ENCODE results near the gene IQUB. TPM values are rescaled to one million over a fixed set of nuclear protein-coding genes. Genes with fewer than 3 reads are reported as not detected.

Gene IQUB
- total and polyA plus RNA-seq, 9 donors, result 0.35 to 11.3 (median 0.93) TPM

DNA sequence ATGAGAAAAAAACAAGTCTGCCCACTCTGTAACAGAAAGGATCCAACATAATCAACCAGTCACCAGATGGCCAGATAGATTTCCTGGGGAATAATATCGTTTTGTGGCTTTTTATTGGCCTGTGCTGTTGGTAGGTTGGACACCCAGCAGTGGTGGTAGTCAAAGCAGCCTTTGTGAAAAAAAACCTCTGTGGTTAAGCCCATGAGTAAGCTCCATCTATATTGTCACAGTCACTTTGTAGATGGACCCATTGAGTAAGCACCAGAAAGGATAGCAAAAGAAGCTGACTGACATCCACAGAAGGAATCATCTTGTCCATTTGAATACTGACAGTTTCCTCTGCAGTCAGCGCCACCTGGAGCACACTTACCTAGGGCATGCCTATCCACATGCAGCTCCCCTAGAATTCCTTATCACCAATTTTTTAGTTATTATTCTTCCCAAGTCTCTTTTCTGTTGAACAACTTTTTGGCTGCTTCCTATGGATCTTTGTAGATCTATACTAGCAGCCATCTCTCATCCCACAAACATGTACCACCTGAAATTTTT lies 96.9 kb downstream of the IQUB start:
- no peaks in the 10 kb centered on the region for H3K9me3 ChIP-seq
- no peak overlapping the region for H3K27ac ChIP-seq
- 91 to 92% (median 92%) methylated on average over 2 of the region's 2 CpGs for WGBS, 3 donors
- no peak for DNase-seq
- H3K27me3 ChIP-seq, result no peaks in the 10 kb centered on the region
- TF ChIP-seq POLR2A (IDR thresholded peaks at IDR 0.05) (no peak), EP300 (IDR thresholded peaks at IDR 0.05) (no peak)
- TF ChIP-seq, protein P1, sequence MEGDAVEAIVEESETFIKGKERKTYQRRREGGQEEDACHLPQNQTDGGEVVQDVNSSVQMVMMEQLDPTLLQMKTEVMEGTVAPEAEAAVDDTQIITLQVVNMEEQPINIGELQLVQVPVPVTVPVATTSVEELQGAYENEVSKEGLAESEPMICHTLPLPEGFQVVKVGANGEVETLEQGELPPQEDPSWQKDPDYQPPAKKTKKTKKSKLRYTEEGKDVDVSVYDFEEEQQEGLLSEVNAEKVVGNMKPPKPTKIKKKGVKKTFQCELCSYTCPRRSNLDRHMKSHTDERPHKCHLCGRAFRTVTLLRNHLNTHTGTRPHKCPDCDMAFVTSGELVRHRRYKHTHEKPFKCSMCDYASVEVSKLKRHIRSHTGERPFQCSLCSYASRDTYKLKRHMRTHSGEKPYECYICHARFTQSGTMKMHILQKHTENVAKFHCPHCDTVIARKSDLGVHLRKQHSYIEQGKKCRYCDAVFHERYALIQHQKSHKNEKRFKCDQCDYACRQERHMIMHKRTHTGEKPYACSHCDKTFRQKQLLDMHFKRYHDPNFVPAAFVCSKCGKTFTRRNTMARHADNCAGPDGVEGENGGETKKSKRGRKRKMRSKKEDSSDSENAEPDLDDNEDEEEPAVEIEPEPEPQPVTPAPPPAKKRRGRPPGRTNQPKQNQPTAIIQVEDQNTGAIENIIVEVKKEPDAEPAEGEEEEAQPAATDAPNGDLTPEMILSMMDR (IDR thresholded peaks at IDR 0.05), result no peak
- no peaks in the 10 kb centered on the region for H3K36me3 ChIP-seq
- H3K4me3 ChIP-seq, result no peak overlapping the region
- no peaks in the 10 kb centered on the region for H3K4me1 ChIP-seq (ENCODE audit: insufficient read depth)
- intact Hi-C loops (cut with DNase I), result no loop called here

DNA sequence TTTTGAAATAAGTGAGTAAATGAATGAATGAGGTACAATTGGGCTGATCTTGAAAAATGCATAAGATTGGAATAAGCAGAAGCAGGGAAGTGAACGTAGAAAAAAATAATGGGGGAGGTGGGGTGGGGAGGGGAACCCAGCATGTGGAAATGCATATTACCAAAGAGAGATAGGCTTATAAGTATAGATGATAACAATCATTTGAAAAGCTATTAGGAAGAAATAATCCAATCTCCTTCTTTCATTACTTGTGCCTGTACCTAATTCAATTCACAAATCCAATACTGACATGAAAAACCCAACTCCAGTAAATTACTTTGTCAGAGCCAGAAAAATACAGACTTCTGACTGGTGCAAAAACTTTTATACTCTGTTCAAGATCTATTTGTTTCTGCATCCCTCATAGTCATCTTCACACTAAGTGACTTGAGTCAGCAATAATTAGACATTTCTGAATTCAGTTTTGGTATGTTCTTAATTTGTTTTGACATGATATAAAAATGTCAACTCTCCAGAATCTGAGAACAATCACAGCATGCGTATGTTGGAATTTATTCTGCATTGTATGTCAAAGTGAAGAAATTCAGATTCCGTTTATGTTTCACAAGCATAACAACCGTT lies 99.2 kb downstream of the IQUB start:
- WGBS, 3 donors, result 80 to 82% (median 80%) methylated on average over 4 of the region's 4 CpGs
- H3K9me3 ChIP-seq, result no peaks in the 10 kb centered on the region
- no peaks in the 10 kb centered on the region for H3K4me1 ChIP-seq (ENCODE audit: insufficient read depth)
- intact Hi-C loops (cut with DNase I), result no loop called here
- no peak for DNase-seq
- H3K4me3 ChIP-seq, result no peak overlapping the region
- TF ChIP-seq POLR2A (IDR thresholded peaks at IDR 0.05) (no peak), EP300 (IDR thresholded peaks at IDR 0.05) (no peak)
- TF ChIP-seq, protein P1 (IDR thresholded peaks at IDR 0.05), result no peak
- H3K27ac ChIP-seq, result no peak overlapping the region
- no peaks in the 10 kb centered on the region for H3K27me3 ChIP-seq
- no peaks in the 10 kb centered on the region for H3K36me3 ChIP-seq

- no peak for TF ChIP-seq POLR2A (IDR thresholded peaks at IDR 0.05)
- no peak for TF ChIP-seq EP300 (IDR thresholded peaks at IDR 0.05)
- TF ChIP-seq, protein P1 (IDR thresholded peaks at IDR 0.05), result no peak
- H3K27ac ChIP-seq, result no peak overlapping the region
- intact Hi-C loops (cut with DNase I), result no loop called here
Observed at GRCh38 chr7:123433665-123434064, 100.7 kb downstream of the IQUB start.

GRCh38 chr7:123432601-123433000 lies 101.8 kb downstream of the IQUB start:
- no peak overlapping the region for H3K4me3 ChIP-seq
- TF ChIP-seq, protein P1 (IDR thresholded peaks at IDR 0.05), result no peak
- no peak for TF ChIP-seq EP300 (IDR thresholded peaks at IDR 0.05)
- TF ChIP-seq POLR2A (IDR thresholded peaks at IDR 0.05), result no peak
- intact Hi-C loops (cut with DNase I), result no loop called here
- H3K27ac ChIP-seq, result no peak overlapping the region
- no peaks in the 10 kb centered on the region for H3K27me3 ChIP-seq
- no peaks in the 10 kb centered on the region for H3K9me3 ChIP-seq
- no peaks in the 10 kb centered on the region for H3K4me1 ChIP-seq (ENCODE audit: insufficient read depth)
- no peaks in the 10 kb centered on the region for H3K36me3 ChIP-seq
- 56 to 75% (median 63%) methylated on average over 2 of the region's 2 CpGs for WGBS, 3 donors
- no peak for DNase-seq

More at GRCh38 chr7:123433665-123434064, 100.7 kb downstream of the IQUB start:
- no peak for DNase-seq
- no peaks in the 10 kb centered on the region for H3K36me3 ChIP-seq
- no peaks in the 10 kb centered on the region for H3K27me3 ChIP-seq
- H3K9me3 ChIP-seq, result no peaks in the 10 kb centered on the region
- no peaks in the 10 kb centered on the region for H3K4me1 ChIP-seq (ENCODE audit: insufficient read depth)
- no peak overlapping the region for H3K4me3 ChIP-seq

Data from ovary (tissue), 9 donors.